ENCODE data around the gene SAMD15.

Gene SAMD15

DNA sequence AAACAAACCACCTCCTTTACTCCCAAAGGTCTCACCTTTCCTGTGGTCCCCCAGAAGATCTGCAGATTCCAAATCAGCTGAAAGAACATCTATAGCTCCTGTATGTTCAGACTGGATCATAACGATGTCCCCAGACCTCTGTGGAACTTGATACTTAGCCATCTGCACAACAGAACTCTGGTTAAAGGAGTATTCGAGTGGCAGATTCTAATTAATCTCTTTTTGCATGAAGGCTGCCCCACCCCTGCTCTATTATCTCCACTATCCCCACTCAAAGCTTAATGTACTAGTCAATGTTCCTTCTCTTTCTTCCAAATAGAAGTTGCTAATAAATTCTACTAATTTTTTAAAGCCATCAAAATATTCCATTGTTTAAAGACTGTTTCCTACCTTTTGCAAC lies 33.5 kb upstream of the SAMD15 start:
- no peak for DNase-seq (ENCODE audit: insufficient read length, low spot score)
- TF ChIP-seq TAF1 (IDR thresholded peaks at IDR 0.05; ENCODE audit: low read depth, low read length) (no peak), POLR2A (IDR thresholded peaks at IDR 0.05; ENCODE audit: low read depth, low read length) (no peak), PAX5 (IDR thresholded peaks at IDR 0.05; ENCODE audit: insufficient read depth, low read length, severe bottlenecking) (no peak), SPI1 (IDR thresholded peaks at IDR 0.05; ENCODE audit: low read depth, low read length) (no peak), POLR2AphosphoS5 (IDR thresholded peaks at IDR 0.05; ENCODE audit: low read depth, low read length) (no peak), POU2F2 (IDR thresholded peaks at IDR 0.05; ENCODE audit: low read depth, low read length) (no peak)
- no peak for FAIRE-seq

GRCh38 chr14:77344377-77344996 lies 32.7 kb upstream of the SAMD15 start:
- TF ChIP-seq TAF1 (IDR thresholded peaks at IDR 0.05; ENCODE audit: low read depth, low read length) (no peak), PAX5 (IDR thresholded peaks at IDR 0.05; ENCODE audit: insufficient read depth, low read length, severe bottlenecking) (no peak), SPI1 (IDR thresholded peaks at IDR 0.05; ENCODE audit: low read depth, low read length) (no peak), POLR2A (IDR thresholded peaks at IDR 0.05; ENCODE audit: low read depth, low read length) (no peak), POLR2AphosphoS5 (IDR thresholded peaks at IDR 0.05; ENCODE audit: low read depth, low read length) (no peak), POU2F2 (IDR thresholded peaks at IDR 0.05; ENCODE audit: low read depth, low read length) (no peak)
- DNase-seq (ENCODE audit: insufficient read length, low spot score) = no peak
- no peak for FAIRE-seq

DNA sequence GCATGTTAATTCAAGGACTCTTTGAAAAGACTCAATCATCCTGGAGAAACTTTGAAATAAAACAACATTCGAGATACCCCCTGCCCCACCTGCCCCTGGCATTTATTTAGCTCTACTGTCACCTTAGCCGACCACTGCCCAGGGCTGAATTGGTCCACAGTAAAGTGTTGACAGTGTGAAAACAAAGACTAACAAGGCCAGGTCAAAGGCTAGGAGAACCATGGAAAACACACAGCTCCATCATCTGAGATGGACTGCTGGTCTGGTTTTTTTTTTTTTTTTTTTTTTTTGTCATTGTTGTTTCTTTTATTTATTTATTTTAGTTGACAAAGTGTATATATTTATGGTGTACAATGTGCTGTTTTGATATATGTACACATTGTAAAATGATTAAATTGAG lies 30.7 kb upstream of the SAMD15 start:
- DNase-seq (ENCODE audit: insufficient read length, low spot score) (no peak), FAIRE-seq (no peak)
- TF ChIP-seq SPI1 (IDR thresholded peaks at IDR 0.05; ENCODE audit: low read depth, low read length) = no peak
- TF ChIP-seq POU2F2 (IDR thresholded peaks at IDR 0.05; ENCODE audit: low read depth, low read length) = no peak
- no peak for TF ChIP-seq TAF1 (IDR thresholded peaks at IDR 0.05; ENCODE audit: low read depth, low read length)
- no peak for TF ChIP-seq POLR2A (IDR thresholded peaks at IDR 0.05; ENCODE audit: low read depth, low read length)
- no peak for TF ChIP-seq PAX5 (IDR thresholded peaks at IDR 0.05; ENCODE audit: insufficient read depth, low read length, severe bottlenecking)
- TF ChIP-seq POLR2AphosphoS5 (IDR thresholded peaks at IDR 0.05; ENCODE audit: low read depth, low read length) = no peak

GRCh38 chr14:77347751-77348150 lies 29.4 kb upstream of the SAMD15 start:
- FAIRE-seq = no peak
- TF ChIP-seq TAF1 (IDR thresholded peaks at IDR 0.05; ENCODE audit: low read depth, low read length) = no peak
- no peak for TF ChIP-seq POU2F2 (IDR thresholded peaks at IDR 0.05; ENCODE audit: low read depth, low read length)
- TF ChIP-seq POLR2AphosphoS5 (IDR thresholded peaks at IDR 0.05; ENCODE audit: low read depth, low read length) = no peak
- no peak for TF ChIP-seq POLR2A (IDR thresholded peaks at IDR 0.05; ENCODE audit: low read depth, low read length)
- no peak for TF ChIP-seq PAX5 (IDR thresholded peaks at IDR 0.05; ENCODE audit: insufficient read depth, low read length, severe bottlenecking)
- no peak for TF ChIP-seq SPI1 (IDR thresholded peaks at IDR 0.05; ENCODE audit: low read depth, low read length)
- no peak for DNase-seq (ENCODE audit: insufficient read length, low spot score)

DNA sequence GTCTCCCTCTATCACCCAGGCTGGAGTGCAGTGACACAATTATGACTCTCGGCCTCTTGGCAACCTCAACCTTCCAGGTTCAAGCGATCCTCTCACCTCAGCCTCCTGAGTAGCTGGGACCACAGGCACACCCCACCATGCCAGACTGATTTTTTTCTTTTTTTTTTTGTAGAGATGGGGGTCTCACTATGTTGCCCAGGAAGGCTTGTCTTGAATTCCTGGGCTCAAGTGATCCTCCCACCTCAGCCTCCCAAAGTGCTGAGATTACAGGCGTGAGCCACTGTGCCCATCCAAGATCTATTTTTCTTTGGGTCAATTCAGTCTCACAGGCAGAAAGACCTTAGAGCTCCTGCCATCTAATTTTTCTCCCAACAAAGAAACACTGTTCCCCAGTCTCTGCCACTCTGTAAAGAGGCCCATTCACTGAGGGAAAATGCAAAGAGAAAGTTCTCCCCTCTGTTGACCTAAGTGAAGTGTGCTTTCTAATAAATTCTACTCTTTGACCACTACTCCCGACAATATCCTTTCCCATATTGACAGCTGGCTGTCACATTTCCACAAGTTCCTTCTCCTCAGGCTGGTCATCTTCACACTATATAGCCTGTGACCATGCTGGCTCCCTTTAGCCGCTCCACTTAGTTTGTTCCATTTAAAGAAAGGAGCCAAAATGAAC lies 23.6 kb upstream of the SAMD15 start:
- DNase-seq (ENCODE audit: insufficient read length, low spot score) (no peak), FAIRE-seq (no peak)
- no peak for TF ChIP-seq POLR2A (IDR thresholded peaks at IDR 0.05; ENCODE audit: low read depth, low read length)

- FAIRE-seq = no peak
- TF ChIP-seq PAX5 (IDR thresholded peaks at IDR 0.05; ENCODE audit: insufficient read depth, low read length, severe bottlenecking) (no peak), TAF1 (IDR thresholded peaks at IDR 0.05; ENCODE audit: low read depth, low read length) (no peak), POU2F2 (IDR thresholded peaks at IDR 0.05; ENCODE audit: low read depth, low read length) (no peak), POLR2A (IDR thresholded peaks at IDR 0.05; ENCODE audit: low read depth, low read length) (no peak), SPI1 (IDR thresholded peaks at IDR 0.05; ENCODE audit: low read depth, low read length) (no peak), POLR2AphosphoS5 (IDR thresholded peaks at IDR 0.05; ENCODE audit: low read depth, low read length) (no peak)
- no peak for DNase-seq (ENCODE audit: insufficient read length, low spot score)
These were observed 21.4 kb upstream of the SAMD15 start for GRCh38 chr14:77355811-77356210.

GRCh38 chr14:77356899-77357298 lies 20.3 kb upstream of the SAMD15 start:
- TF ChIP-seq TAF1 (IDR thresholded peaks at IDR 0.05; ENCODE audit: low read depth, low read length) = no peak
- TF ChIP-seq SPI1 (IDR thresholded peaks at IDR 0.05; ENCODE audit: low read depth, low read length) = no peak
- no peak for TF ChIP-seq POLR2A (IDR thresholded peaks at IDR 0.05; ENCODE audit: low read depth, low read length)
- no peak for TF ChIP-seq POLR2AphosphoS5 (IDR thresholded peaks at IDR 0.05; ENCODE audit: low read depth, low read length)
- no peak for TF ChIP-seq PAX5 (IDR thresholded peaks at IDR 0.05; ENCODE audit: insufficient read depth, low read length, severe bottlenecking)
- no peak for TF ChIP-seq POU2F2 (IDR thresholded peaks at IDR 0.05; ENCODE audit: low read depth, low read length)
- DNase-seq (ENCODE audit: insufficient read length, low spot score) (no peak), FAIRE-seq (no peak)

DNA sequence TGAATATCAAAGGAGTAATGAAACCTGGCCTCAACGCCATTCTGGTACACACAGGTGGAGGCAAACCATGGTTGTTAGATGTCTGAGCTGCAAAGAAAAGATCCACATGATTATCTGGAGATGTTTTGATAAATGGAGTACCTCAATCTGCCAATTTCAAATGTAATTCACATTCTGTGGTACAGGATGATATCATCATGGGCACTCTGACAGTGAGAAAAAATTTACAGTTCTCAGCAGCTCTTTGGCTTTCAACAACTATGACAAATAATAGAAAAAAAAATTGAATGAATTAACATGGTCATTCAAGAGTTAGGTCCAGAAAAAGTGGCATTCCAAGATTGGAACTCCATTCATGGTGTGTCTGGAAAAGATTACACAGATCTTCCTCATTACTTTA lies 17.6 kb upstream of the SAMD15 start:
- FAIRE-seq (no peak), DNase-seq (ENCODE audit: insufficient read length, low spot score) (no peak)
- TF ChIP-seq POLR2A (IDR thresholded peaks at IDR 0.05; ENCODE audit: low read depth, low read length) (no peak), POLR2AphosphoS5 (IDR thresholded peaks at IDR 0.05; ENCODE audit: low read depth, low read length) (no peak), TAF1 (IDR thresholded peaks at IDR 0.05; ENCODE audit: low read depth, low read length) (no peak), SPI1 (IDR thresholded peaks at IDR 0.05; ENCODE audit: low read depth, low read length) (no peak), PAX5 (IDR thresholded peaks at IDR 0.05; ENCODE audit: insufficient read depth, low read length, severe bottlenecking) (no peak), POU2F2 (IDR thresholded peaks at IDR 0.05; ENCODE audit: low read depth, low read length) (no peak)

DNA sequence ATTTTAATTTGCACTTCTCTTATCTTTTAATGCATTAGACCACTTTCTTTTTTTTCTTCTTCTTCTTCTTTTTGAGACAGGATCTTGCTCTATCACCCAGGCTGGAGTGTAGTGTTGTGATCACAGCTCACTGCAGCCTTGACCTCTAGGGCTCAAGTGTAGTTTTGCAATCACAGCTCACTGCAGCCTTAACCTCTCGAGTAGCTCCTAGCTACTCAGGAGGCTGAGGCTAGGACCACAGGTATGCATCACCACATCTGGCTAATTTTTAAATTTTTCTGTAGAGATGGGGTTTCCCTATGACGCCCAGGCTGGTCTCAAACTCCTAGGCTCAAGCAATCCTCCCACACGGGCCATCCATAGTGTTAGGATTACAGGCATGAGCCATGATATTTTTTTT lies 13.0 kb upstream of the SAMD15 start:
- DNase-seq (ENCODE audit: insufficient read length, low spot score) (no peak), FAIRE-seq (no peak)
- TF ChIP-seq POLR2AphosphoS5 (IDR thresholded peaks at IDR 0.05; ENCODE audit: low read depth, low read length) (no peak), POU2F2 (IDR thresholded peaks at IDR 0.05; ENCODE audit: low read depth, low read length) (no peak), POLR2A (IDR thresholded peaks at IDR 0.05; ENCODE audit: low read depth, low read length) (no peak), TAF1 (IDR thresholded peaks at IDR 0.05; ENCODE audit: low read depth, low read length) (no peak), SPI1 (IDR thresholded peaks at IDR 0.05; ENCODE audit: low read depth, low read length) (no peak), PAX5 (IDR thresholded peaks at IDR 0.05; ENCODE audit: insufficient read depth, low read length, severe bottlenecking) (no peak)

DNA sequence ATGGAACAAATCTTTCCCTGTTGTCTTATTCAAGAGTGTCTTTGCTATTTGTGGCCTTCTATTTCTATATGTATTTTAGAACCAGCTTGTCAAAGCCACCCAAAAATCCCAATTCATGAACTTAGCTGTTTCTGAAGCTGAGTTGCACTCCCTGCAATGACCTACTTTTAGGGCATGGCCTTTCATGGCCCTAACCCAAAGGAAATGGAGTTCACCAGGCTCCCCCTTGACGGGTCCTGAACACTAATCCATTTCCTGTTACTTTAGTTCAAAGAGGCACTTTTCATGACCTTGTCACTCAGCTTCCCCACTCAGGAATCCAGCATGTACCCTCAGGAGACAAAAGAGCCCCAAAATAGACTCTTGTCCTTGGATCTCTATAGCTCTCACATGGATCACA lies 7.9 kb upstream of the SAMD15 start:
- no peak for DNase-seq (ENCODE audit: insufficient read length, low spot score)
- FAIRE-seq = peak; percentile 79
- no peak for TF ChIP-seq POU2F2 (IDR thresholded peaks at IDR 0.05; ENCODE audit: low read depth, low read length)
- no peak for TF ChIP-seq SPI1 (IDR thresholded peaks at IDR 0.05; ENCODE audit: low read depth, low read length)
- TF ChIP-seq TAF1 (IDR thresholded peaks at IDR 0.05; ENCODE audit: low read depth, low read length) = no peak
- no peak for TF ChIP-seq POLR2A (IDR thresholded peaks at IDR 0.05; ENCODE audit: low read depth, low read length)
- no peak for TF ChIP-seq PAX5 (IDR thresholded peaks at IDR 0.05; ENCODE audit: insufficient read depth, low read length, severe bottlenecking)
- no peak for TF ChIP-seq POLR2AphosphoS5 (IDR thresholded peaks at IDR 0.05; ENCODE audit: low read depth, low read length)

All from GM12891 (cell line).